HG02938 (cell line): ENCODE data around the gene SSBP2.
"Not testable (repeated sequence)": the region's sequence is repeated elsewhere in the genome, so short reads cannot be mapped to it uniquely, and the experiment has no call there.

Experiments used
- ATAC-seq: cut with Tn5 transposase; IDR thresholded peaks from one replicate; pipeline ENCODE4 v1.9.1; 2021; ENCODE audit warnings: mild to moderate bottlenecking, moderate library complexity; ENCODE audit not compliant: unreplicated experiment

Gene SSBP2

GRCh38 chr5:81473395-81473794 lies 277.5 kb downstream of the SSBP2 start:
- not testable (repeated sequence) for ATAC-seq

- no peak for ATAC-seq
These were observed 281.2 kb downstream of the SSBP2 start for GRCh38 chr5:81469676-81470075.

GRCh38 chr5:81450940-81451339 lies 300.0 kb downstream of the SSBP2 start:
- no peak for ATAC-seq

- ATAC-seq, result no peak
These were observed 315.9 kb downstream of the SSBP2 start for GRCh38 chr5:81435023-81435422.

DNA sequence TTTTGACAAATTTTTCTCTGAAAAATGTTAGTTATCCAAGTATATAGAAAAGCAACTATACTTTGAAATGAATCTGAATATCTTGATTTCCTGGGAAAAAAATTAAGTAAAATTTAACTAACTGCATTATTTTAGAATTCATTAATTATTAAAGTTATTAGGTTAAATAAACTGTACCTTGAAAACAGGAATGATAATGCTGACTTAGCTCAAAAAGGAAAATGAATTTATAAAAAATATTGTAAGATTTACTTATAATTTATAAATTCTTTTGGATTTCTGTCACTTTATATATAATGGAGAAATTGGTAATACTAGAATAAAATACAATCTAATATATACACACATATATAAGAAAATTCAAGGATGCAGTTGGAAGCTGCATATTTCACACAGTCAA lies 320.9 kb downstream of the SSBP2 start:
- no peak for ATAC-seq

- ATAC-seq, result no peak
These were observed 321.5 kb downstream of the SSBP2 start for GRCh38 chr5:81429363-81429762.

- no peak for ATAC-seq
These were observed 322.0 kb downstream of the SSBP2 start for GRCh38 chr5:81428861-81429260.

GRCh38 chr5:81428446-81428845 lies 322.5 kb downstream of the SSBP2 start:
- ATAC-seq, result no peak

DNA sequence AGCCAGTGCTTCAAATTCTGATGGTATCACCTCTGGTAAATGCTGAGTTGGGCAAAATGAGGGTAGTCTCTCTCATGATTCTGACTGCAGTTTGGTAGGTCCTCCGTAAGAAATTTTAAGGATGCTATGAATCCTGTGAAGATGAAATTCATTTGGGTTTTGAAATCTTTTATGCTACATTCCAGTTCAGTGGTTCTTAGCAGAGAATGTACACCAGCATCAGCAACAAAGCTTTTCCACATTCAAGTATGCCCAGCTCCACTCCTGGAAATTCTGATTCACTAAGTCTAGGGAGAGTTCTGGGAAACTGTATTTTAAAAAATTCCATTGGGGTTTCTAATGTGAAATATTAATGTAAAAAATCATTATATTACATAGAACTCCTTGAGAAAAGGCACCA lies 323.3 kb downstream of the SSBP2 start:
- ATAC-seq, result no peak

DNA sequence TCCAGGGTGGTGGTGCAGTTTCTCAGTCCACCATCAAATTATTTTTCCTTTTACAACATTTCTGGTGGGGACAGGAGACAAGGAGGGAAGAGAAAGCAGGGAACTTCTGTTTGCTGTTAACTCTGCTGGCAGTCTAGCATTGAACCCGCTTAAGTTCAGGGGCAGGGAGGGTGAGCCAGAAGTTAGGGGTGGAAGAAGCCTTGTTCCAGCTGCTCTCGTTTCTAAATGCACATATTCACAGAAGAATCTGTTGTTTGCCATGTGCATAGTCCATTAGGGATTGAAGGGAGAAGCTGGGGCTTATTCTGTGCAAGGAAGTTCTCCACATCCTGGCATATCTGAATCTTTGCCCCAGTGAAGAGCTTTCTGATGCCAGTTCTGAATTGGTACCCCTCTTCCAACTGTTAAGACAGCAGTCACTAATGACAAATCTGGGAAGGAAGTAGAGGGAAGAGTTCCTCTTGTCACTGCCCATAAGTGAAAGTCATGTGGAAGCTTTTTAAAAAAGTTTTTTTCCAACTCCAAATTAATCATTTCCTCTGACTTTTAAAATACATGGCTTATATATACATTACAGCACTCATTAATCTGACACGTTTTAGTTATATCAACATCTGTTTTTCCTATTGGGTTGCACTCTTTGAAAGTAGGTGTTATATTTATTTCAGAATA lies 324.4 kb downstream of the SSBP2 start:
- no peak for ATAC-seq

GRCh38 chr5:81425569-81425968 lies 325.3 kb downstream of the SSBP2 start:
- ATAC-seq, result peak; percentile 60

DNA sequence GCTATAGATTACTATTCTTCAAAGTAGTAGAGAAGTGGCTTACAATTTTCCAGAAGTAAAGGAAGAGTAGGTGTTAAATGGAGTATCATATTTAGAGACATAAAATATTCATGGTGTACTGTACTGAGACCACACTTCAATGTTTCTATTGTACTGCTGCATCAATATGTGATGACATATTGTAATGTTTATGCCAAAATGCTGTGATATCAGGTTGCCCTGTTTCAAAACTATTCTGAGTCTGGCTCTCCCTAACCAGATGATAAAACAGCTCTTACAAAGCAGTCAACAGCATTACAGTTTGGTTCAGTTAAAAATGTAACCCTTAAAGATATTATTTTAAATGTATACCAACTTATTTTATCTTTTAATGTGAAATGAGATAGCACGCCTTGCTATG lies 326.2 kb downstream of the SSBP2 start:
- no peak for ATAC-seq

- no peak for ATAC-seq
These were observed 328.2 kb downstream of the SSBP2 start for GRCh38 chr5:81422671-81423070.

- no peak for ATAC-seq
These were observed 330.7 kb downstream of the SSBP2 start for GRCh38 chr5:81420039-81420667.

DNA sequence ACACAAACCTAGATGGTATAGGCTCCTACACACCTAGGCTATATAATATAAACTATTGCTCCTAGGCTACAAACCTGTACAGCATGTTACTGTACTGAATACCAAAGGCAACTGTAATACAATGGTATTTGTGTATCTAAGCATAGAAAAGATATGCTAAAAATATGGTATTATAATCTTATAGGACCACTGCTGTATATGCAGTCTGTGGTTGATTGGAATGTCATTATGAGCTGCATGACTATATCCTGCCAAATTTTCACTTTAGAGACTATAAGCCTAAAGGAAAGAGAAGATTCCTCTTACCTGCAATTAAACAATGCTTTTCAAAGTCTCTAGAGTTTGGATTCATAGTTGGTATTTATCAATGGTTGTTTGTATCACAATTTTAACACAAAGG lies 332.3 kb downstream of the SSBP2 start:
- no peak for ATAC-seq

DNA sequence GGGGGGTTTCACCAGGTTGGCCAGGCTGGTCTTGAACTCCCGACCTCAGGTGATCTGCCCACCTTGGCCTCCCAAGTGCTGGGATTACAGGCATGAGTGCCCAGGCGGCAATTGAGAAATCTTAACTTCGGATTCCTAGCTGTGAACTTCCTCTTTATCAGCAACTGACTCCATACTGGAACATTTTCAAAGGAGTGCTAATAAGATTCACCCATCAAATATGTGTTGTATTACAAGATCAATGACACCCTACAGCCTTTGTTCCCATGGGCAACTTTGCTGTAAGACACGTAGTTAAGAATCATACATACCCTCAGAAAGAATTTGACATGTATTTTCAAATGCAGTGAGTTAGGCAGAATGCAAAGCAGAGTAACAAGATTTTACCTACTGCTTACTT lies 333.8 kb downstream of the SSBP2 start:
- no peak for ATAC-seq

GRCh38 chr5:81409896-81410295 lies 341.0 kb downstream of the SSBP2 start:
- no peak for ATAC-seq

DNA sequence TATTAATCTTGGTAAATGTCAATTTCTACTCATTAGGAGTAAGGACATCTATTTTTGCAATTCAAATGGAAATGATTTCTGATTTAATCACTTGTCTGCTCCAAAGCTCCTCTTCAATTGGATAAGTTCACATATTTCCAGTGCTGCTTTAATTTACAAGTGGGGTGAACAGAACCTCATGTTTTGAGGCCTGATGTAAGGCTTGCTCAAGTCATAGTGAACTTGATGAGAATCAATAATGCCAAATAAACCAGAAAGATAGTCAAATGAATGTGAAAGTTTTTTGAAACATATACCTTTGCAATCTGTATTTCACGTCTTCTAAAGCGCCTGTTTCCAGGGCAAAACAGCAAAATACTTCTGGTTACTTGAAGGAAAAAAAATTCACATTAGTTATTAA lies 341.5 kb downstream of the SSBP2 start:
- no peak for ATAC-seq

GRCh38 chr5:81408496-81408895 lies 342.4 kb downstream of the SSBP2 start:
- ATAC-seq, result no peak

GRCh38 chr5:81407811-81408210 lies 343.1 kb downstream of the SSBP2 start:
- ATAC-seq, result not testable (repeated sequence)

- ATAC-seq, result no peak
These were observed 345.6 kb downstream of the SSBP2 start for GRCh38 chr5:81405126-81405891.
